WTC11 (cell line): Measurements from ENCODE around the gene COPS4. TPM values are rescaled to one million over a fixed set of nuclear protein-coding genes. Genes with fewer than 3 reads are reported as not detected.

Source experiments
- ATAC-seq: fragments of 200-7000 bp; cut with Tn5 transposase; 2 replicates; pipeline ENCODE4 v1.10.0; 2021; ENCODE audit warnings: mild to moderate bottlenecking, moderate library complexity
- CTCF ChIA-PET: fragments of 300-600 bp; sonication (Branson Sonifier 250); formaldehyde crosslinking; loops from one replicate; lab custom pipeline; 2021; ENCODE audit warnings: antibody characterized with exemption; lab: Charles Lee
- POLR2A ChIA-PET: fragments of 350-600 bp; sonication (Branson Sonifier 250); formaldehyde crosslinking; loops from one replicate; lab custom pipeline; 2021; ENCODE audit warnings: antibody characterized with exemption; lab: Charles Lee
- DNase-seq: peaks from one replicate; pipeline ENCODE4 v3.0.0; 2021; ENCODE audit warnings: low spot score
- H3K27ac Mint-ChIP-seq: 2 replicates; pipeline ENCODE4 v1.8.0; 2021; ENCODE audit warnings: mixed read lengths
- H3K27me3 Mint-ChIP-seq: 2 replicates; pipeline ENCODE4 v1.8.0; 2021; ENCODE audit warnings: low read depth, mild to moderate bottlenecking, moderate library complexity, mixed read lengths
- H3K36me3 Mint-ChIP-seq: 2 replicates; pipeline ENCODE4 v1.8.0; 2021; ENCODE audit warnings: mixed read lengths
- H3K4me1 Mint-ChIP-seq: 2 replicates; pipeline ENCODE4 v1.8.0; 2022; ENCODE audit warnings: mixed read lengths
- H3K4me3 Mint-ChIP-seq: 2 replicates; pipeline ENCODE4 v1.8.0; 2021; ENCODE audit warnings: mild to moderate bottlenecking, moderate library complexity, mixed read lengths
- H3K9me3 Mint-ChIP-seq: 2 replicates; pipeline ENCODE4 v1.8.0; 2021; ENCODE audit warnings: mixed read lengths
- AR ChIP-seq: fragments of 250-450 bp; sonication (Bioruptor Pico); IDR thresholded peaks from 2 replicates; pipeline ENCODE4 v1.9.0; 2021; ENCODE audit warnings: mild to moderate bottlenecking
- ATF6 ChIP-seq: sonication (generic); formaldehyde crosslinking; IDR thresholded peaks from 2 replicates; pipeline ENCODE4 v1.8.1; 2023; ENCODE audit warnings: mild to moderate bottlenecking, missing genetic modification reagents
- CDX4 ChIP-seq: fragments of 250-450 bp; sonication (Bioruptor Pico); IDR thresholded peaks from 2 replicates; pipeline ENCODE4 v1.9.0; 2021; ENCODE audit warnings: moderate library complexity, mild to moderate bottlenecking, inconsistent platforms, borderline replicate concordance
- ETV6 ChIP-seq: sonication (generic); formaldehyde crosslinking; IDR thresholded peaks from 2 replicates; pipeline ENCODE4 v1.8.1; 2022; ENCODE audit warnings: mild to moderate bottlenecking, missing genetic modification reagents
- GABPB1 ChIP-seq: sonication (generic); formaldehyde crosslinking; IDR thresholded peaks from 2 replicates; pipeline ENCODE4 v1.8.1; 2023; ENCODE audit warnings: mild to moderate bottlenecking, missing genetic modification reagents
- KAT7 ChIP-seq: sonication (generic); formaldehyde crosslinking; IDR thresholded peaks from 2 replicates; pipeline ENCODE4 v1.8.1; 2023; ENCODE audit warnings: missing genetic modification reagents, mild to moderate bottlenecking, borderline replicate concordance
- MLX ChIP-seq: sonication (generic); formaldehyde crosslinking; IDR thresholded peaks from 2 replicates; pipeline ENCODE4 v1.8.1; 2023; ENCODE audit warnings: mild to moderate bottlenecking, missing genetic modification reagents, moderate library complexity
- NR1H2 ChIP-seq: sonication (generic); formaldehyde crosslinking; IDR thresholded peaks from 2 replicates; pipeline ENCODE4 v1.9.0; 2021; ENCODE audit warnings: mild to moderate bottlenecking, moderate library complexity, missing genetic modification reagents
- NR3C1 ChIP-seq: sonication (generic); formaldehyde crosslinking; conservative IDR thresholded peaks from 2 replicates; pipeline ENCODE4 v1.8.1; 2023; ENCODE audit warnings: low read depth, mild to moderate bottlenecking, missing genetic modification reagents
- PREB ChIP-seq: sonication (generic); formaldehyde crosslinking; IDR thresholded peaks from 2 replicates; pipeline ENCODE4 v1.8.1; 2022; ENCODE audit warnings: mild to moderate bottlenecking, missing genetic modification reagents, moderate library complexity, borderline replicate concordance
- TEAD1 ChIP-seq: sonication (generic); formaldehyde crosslinking; IDR thresholded peaks from 2 replicates; pipeline ENCODE4 v1.8.0; 2022; ENCODE audit warnings: mild to moderate bottlenecking, missing genetic modification reagents
- USF1 ChIP-seq: sonication (generic); formaldehyde crosslinking; IDR thresholded peaks from 2 replicates; pipeline ENCODE4 v1.8.0; 2022; ENCODE audit warnings: mild to moderate bottlenecking, missing genetic modification reagents
- ZBTB43 ChIP-seq: sonication (generic); formaldehyde crosslinking; IDR thresholded peaks from 2 replicates; pipeline ENCODE4 v1.8.1; 2023; ENCODE audit warnings: mild to moderate bottlenecking, missing genetic modification reagents
- ZNF232 ChIP-seq: sonication (generic); formaldehyde crosslinking; IDR thresholded peaks from 2 replicates; pipeline ENCODE4 v1.8.0; 2022; ENCODE audit warnings: mild to moderate bottlenecking, missing genetic modification reagents
- ZNF281 ChIP-seq: sonication (generic); formaldehyde crosslinking; IDR thresholded peaks from 2 replicates; pipeline ENCODE4 v1.8.0; 2023; ENCODE audit warnings: mild to moderate bottlenecking, missing genetic modification reagents
- ZNF671 ChIP-seq: fragments of 250-450 bp; sonication (Bioruptor Pico); IDR thresholded peaks from 2 replicates; pipeline ENCODE4 v1.8.0; 2021; ENCODE audit warnings: mild to moderate bottlenecking
- total RNA-seq: library from RNA; stranded (reverse); gene quantifications from 3 replicates; pipeline ENCODE4 v1.2.3, GENCODE V29; 2021

COPS4 gene
- total RNA-seq, 1 experiment from 2014 or later = 30.9 TPM

- H3K36me3 Mint-ChIP-seq = no peaks in the 10 kb centered on the region
- peaks cover 32% of the 10 kb centered on the region for H3K4me1 Mint-ChIP-seq
- CTCF ChIA-PET = interaction anchor here (1.3 kb wide), 2 partner anchors 23 to 272 kb away, joined by 4 to 14 read pairs; partner anchors contain the start of genes COPS4 and COQ2
- H3K27me3 Mint-ChIP-seq = peaks cover 13% of the 10 kb centered on the region
- DNase-seq = peak; percentile 33
- TF ChIP-seq KAT7 (CRISPR knock-in tag) (no peak), ZNF232 (CRISPR knock-in tag) (no peak), ZNF671 (CRISPR knock-in tag) (no peak), ATF6 (CRISPR knock-in tag) (no peak), NR3C1 (CRISPR knock-in tag) (no peak), ETV6 (CRISPR knock-in tag) (no peak), NR1H2 (CRISPR knock-in tag) (no peak), ZNF281 (CRISPR knock-in tag) (no peak), CDX4 (CRISPR knock-in tag) (no peak), ZBTB43 (CRISPR knock-in tag) (no peak), TEAD1 (CRISPR knock-in tag) (no peak), PREB (CRISPR knock-in tag) (no peak)
- no peaks in the 10 kb centered on the region for H3K9me3 Mint-ChIP-seq
- peak overlapping the region; percentile 92 for H3K4me3 Mint-ChIP-seq
- no peak; the same call in 1 of the 2 replicates for ATAC-seq
- POLR2A ChIA-PET = interaction anchor here (1.1 to 2.9 kb wide), 3 partner anchors 23 to 272 kb away, joined by 4 to 28 read pairs (median 10); partner anchors contain the start of genes COPS4 and COQ2
- H3K27ac Mint-ChIP-seq = peak overlapping the region; percentile 54; the same call in 1 of the 2 replicates
Measured at GRCh38 chr4:83012200-83012686, 22.7 kb upstream of the COPS4 start.

GRCh38 chr4:83012687-83013419 is 22.1 kb upstream of the COPS4 start:
- no peaks in the 10 kb centered on the region for H3K9me3 Mint-ChIP-seq
- peaks cover 13% of the 10 kb centered on the region for H3K27me3 Mint-ChIP-seq
- H3K36me3 Mint-ChIP-seq = no peaks in the 10 kb centered on the region
- peak overlapping the region; percentile 94 for H3K27ac Mint-ChIP-seq
- peaks cover 31% of the 10 kb centered on the region for H3K4me1 Mint-ChIP-seq
- H3K4me3 Mint-ChIP-seq = peak overlapping the region; percentile 78
- POLR2A ChIA-PET = interaction anchor here (0.5 to 2.9 kb wide), 4 partner anchors 22 to 271 kb away, joined by 4 to 28 read pairs (median 7); partner anchors contain the start of genes COPS4 and COQ2
- CTCF ChIA-PET = interaction anchor here (0.6 to 1.3 kb wide), 8 partner anchors 22 to 215 kb away, joined by 3 to 14 read pairs (median 3); partner anchors contain the start of genes COPS4 and SCD5
- DNase-seq (peak; percentile 97), ATAC-seq (peak; percentile 93)
- TF ChIP-seq MLX (CRISPR knock-in tag) (no peak), ETV6 (CRISPR knock-in tag) (peak; percentile 98), KAT7 (CRISPR knock-in tag) (peak; percentile 36; the same call in 1 of the 2 replicates), AR (no peak), USF1 (CRISPR knock-in tag) (peak; percentile 94), ZNF232 (CRISPR knock-in tag) (0 out of 2 replicates have a peak, but pooled peaks have one; percentile 29), GABPB1 (CRISPR knock-in tag) (peak; percentile 61; the same call in 1 of the 2 replicates), ZBTB43 (CRISPR knock-in tag) (peak; percentile 36; the same call in 1 of the 2 replicates)
